ENCODE results near the gene LYZL1. TPM values are rescaled to one million over a fixed set of nuclear protein-coding genes. Genes with fewer than 3 reads are reported as not detected.

Gene LYZL1
- total and polyA plus RNA-seq, 9 of the 15 experiments (the other 6 are each of a cell fraction or from before 2014, with no cell fraction given) = not detected

DNA sequence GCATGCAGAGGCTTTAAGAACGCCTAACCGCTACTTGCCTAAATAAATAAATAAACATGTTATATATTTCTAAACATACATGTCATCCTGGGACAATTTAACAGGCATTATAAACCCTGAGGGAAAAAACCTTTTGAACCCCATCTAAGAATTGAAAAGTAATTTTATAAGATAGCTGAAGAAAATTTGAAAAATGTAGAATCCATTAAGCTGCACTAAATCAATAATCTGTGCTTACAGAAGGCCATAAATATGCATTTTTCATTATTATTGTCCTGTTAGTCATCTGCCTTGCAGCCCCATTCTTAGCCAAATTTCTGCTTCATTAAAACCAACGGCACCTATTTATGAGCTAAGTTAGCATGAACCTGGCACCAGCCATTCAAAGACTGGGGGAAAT lies 24.2 kb downstream of the LYZL1 start (continued):
- no peak for TF ChIP-seq ARID1B (IDR thresholded peaks at IDR 0.05)
- TF ChIP-seq ZNF384 (IDR thresholded peaks at IDR 0.05; ENCODE audit: low read depth, low read length) = no peak
- no peak for TF ChIP-seq ZBED1 (IDR thresholded peaks at IDR 0.05)
- no peak for TF ChIP-seq KDM1A (IDR thresholded peaks at IDR 0.05)
- no peak for TF ChIP-seq NCOA4 (IDR thresholded peaks at IDR 0.05; ENCODE audit: partially characterized antibody)
- TF ChIP-seq, protein P1, sequence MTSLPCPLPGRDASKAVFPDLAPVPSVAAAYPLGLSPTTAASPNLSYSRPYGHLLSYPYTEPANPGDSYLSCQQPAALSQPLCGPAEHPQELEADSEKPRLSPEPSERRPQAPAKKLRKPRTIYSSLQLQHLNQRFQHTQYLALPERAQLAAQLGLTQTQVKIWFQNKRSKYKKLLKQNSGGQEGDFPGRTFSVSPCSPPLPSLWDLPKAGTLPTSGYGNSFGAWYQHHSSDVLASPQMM (CRISPR knock-in tag; IDR thresholded peaks at IDR 0.05) = no peak
- no peak for TF ChIP-seq SAFB2 (IDR thresholded peaks at IDR 0.05; ENCODE audit: borderline replicate concordance, low read depth, low read length, severe bottlenecking)
- no peak for TF ChIP-seq NR1H2 (CRISPR knock-in tag; IDR thresholded peaks at IDR 0.05)
- no peak for TF ChIP-seq ZNF143 (CRISPR knock-in tag; IDR thresholded peaks at IDR 0.05)
- TF ChIP-seq, protein P2, sequence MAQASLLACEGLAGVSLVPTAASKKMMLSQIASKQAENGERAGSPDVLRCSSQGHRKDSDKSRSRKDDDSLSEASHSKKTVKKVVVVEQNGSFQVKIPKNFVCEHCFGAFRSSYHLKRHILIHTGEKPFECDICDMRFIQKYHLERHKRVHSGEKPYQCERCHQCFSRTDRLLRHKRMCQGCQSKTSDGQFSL (CRISPR knock-in tag; IDR thresholded peaks at IDR 0.05) = no peak
- TF ChIP-seq, protein P2 (tag; IDR thresholded peaks at IDR 0.05) = no peak
- no peak for TF ChIP-seq RBM34 (IDR thresholded peaks at IDR 0.05; ENCODE audit: borderline replicate concordance, insufficient read depth, low read length)

DNA sequence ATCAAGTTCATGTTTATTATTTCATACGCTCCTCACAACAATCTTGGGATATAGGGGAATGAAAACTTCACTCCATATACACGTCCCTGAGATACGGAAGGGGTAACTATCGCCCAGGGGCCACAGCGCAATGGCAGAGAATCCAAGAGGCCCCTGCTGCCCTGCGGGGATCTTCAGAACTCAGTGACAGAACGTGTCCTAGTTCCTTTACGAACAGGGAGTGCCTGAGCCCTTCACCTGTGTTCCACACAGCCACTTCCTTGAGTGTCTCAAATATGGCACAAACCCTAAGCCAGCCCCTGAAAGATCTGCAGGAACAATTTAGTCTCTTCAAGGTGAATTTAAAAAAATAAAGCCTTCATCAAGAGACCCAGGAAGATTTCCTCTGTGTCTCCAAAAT lies 25.9 kb downstream of the LYZL1 start:
- Histone ChIP-seq H3K27ac (ENCODE audit: extremely low read depth, low read depth, low read length) (no peak overlapping the region), H3K27me3 (ENCODE audit: control insufficient read depth in 2 of 2, insufficient read depth in 2 of 2, low read length in 2 of 2) (peaks cover 8 to 19% of the 10 kb centered on the region in 2 experiments), H4K20me1 (replicated peaks; ENCODE audit: control insufficient read depth, insufficient read depth, low read length) (no peaks in the 10 kb centered on the region), H2AFZ (ENCODE audit: low read depth, low read length) (no peak overlapping the region), H3K9me1 (ENCODE audit: control insufficient read depth, insufficient read depth, low read length) (no peaks in the 10 kb centered on the region), H3K9ac (ENCODE audit: insufficient read depth in 1 of 2, low read depth in 2 of 2, low read length in 2 of 2) (no peak overlapping the region), H3K36me3 (ENCODE audit: control insufficient read depth, insufficient read depth, low read length) (no peaks in the 10 kb centered on the region), H3K4me1 (replicated peaks in 1 of 2; ENCODE audit: control insufficient read depth in 2 of 2, insufficient read depth in 2 of 2, low read length in 2 of 2) (peaks cover 0 to 3% of the 10 kb centered on the region in 2 experiments; a peak in 1 of 5 replicates), H3K79me2 (ENCODE audit: control insufficient read depth, insufficient read depth, low read length) (no peaks in the 10 kb centered on the region), H3K4me3 (no peak overlapping the region), H3K4me2 (ENCODE audit: insufficient read depth, low read length) (no peak overlapping the region), H3K9me3 (replicated peaks; ENCODE audit: control insufficient read depth, insufficient read depth, low read depth, low read length) (no peaks in the 10 kb centered on the region)
- in situ Hi-C loops (cut with MboI) (no loop called here), intact Hi-C loops (cut with micrococcal nuclease) (no loop called here)
- ATAC-seq (no peak), FAIRE-seq (no peak), DNase-seq (ENCODE audit: extremely low read depth in 1 of 4, low spot score in 3 of 4) (no peak)
- ChIA-PET CTCF (ENCODE audit: low intra/inter-chr PET ratio) (no interaction called here), POLR2A (no interaction called here)
- 0% methylated on average over 8 of the region's 8 CpGs for WGBS (ENCODE audit: insufficient coverage, low coverage, missing lambda C conversion rate)
- BruUV-seq (replicated peaks) = no TSS peak
- TF ChIP-seq, protein P3, sequence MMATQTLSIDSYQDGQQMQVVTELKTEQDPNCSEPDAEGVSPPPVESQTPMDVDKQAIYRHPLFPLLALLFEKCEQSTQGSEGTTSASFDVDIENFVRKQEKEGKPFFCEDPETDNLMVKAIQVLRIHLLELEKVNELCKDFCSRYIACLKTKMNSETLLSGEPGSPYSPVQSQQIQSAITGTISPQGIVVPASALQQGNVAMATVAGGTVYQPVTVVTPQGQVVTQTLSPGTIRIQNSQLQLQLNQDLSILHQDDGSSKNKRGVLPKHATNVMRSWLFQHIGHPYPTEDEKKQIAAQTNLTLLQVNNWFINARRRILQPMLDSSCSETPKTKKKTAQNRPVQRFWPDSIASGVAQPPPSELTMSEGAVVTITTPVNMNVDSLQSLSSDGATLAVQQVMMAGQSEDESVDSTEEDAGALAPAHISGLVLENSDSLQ (IDR thresholded peaks at IDR 0.05) = no peak
- TF ChIP-seq, protein P4, sequence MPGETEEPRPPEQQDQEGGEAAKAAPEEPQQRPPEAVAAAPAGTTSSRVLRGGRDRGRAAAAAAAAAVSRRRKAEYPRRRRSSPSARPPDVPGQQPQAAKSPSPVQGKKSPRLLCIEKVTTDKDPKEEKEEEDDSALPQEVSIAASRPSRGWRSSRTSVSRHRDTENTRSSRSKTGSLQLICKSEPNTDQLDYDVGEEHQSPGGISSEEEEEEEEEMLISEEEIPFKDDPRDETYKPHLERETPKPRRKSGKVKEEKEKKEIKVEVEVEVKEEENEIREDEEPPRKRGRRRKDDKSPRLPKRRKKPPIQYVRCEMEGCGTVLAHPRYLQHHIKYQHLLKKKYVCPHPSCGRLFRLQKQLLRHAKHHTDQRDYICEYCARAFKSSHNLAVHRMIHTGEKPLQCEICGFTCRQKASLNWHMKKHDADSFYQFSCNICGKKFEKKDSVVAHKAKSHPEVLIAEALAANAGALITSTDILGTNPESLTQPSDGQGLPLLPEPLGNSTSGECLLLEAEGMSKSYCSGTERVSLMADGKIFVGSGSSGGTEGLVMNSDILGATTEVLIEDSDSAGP (CRISPR knock-in tag; IDR thresholded peaks at IDR 0.05) = no peak
- TF ChIP-seq, protein P1 (CRISPR knock-in tag; IDR thresholded peaks at IDR 0.05) = no peak
- TF ChIP-seq PTRF (tag; IDR thresholded peaks at IDR 0.05) = no peak
